Measurements from ENCODE around the gene CLK2. TPM values are rescaled to one million over a fixed set of nuclear protein-coding genes. Genes with fewer than 3 reads are reported as not detected.

CLK2 gene
- 16.4 and 28.1 TPM in 2 replicates for total RNA-seq (2014; rRNA removed; shearing (Covaris generic))
- polyA plus RNA-seq (2015; cell fraction: cytosol; rRNA removed) = 27.6 and 31.3 TPM in 2 replicates
- 814 and 866 TPM in 2 replicates for polyA plus RNA-seq (2015; cell fraction: nucleus; rRNA removed)

GRCh38 chr1:155273343-155274245 lies at the start of gene CLK2:
CLK2 (minus strand) TSS chr1:155273504; CDS start chr1:155270977, 2,527 bp downstream.
- in situ Hi-C loops (cut with HindIII; ENCODE audit: low pct_unique_long_range_greater_than_20kb, low sequenced_read_pairs) = no loop called here
- peak; percentile 98 for DNase-seq (ENCODE audit: low read depth, low spot score)

GRCh38 chr1:155322571-155322952 lies 49.3 kb upstream of the CLK2 start:
- in situ Hi-C loops (cut with HindIII; ENCODE audit: low pct_unique_long_range_greater_than_20kb, low sequenced_read_pairs) = no loop called here
- DNase-seq (ENCODE audit: low read depth, low spot score) = peak; percentile 30

DNA sequence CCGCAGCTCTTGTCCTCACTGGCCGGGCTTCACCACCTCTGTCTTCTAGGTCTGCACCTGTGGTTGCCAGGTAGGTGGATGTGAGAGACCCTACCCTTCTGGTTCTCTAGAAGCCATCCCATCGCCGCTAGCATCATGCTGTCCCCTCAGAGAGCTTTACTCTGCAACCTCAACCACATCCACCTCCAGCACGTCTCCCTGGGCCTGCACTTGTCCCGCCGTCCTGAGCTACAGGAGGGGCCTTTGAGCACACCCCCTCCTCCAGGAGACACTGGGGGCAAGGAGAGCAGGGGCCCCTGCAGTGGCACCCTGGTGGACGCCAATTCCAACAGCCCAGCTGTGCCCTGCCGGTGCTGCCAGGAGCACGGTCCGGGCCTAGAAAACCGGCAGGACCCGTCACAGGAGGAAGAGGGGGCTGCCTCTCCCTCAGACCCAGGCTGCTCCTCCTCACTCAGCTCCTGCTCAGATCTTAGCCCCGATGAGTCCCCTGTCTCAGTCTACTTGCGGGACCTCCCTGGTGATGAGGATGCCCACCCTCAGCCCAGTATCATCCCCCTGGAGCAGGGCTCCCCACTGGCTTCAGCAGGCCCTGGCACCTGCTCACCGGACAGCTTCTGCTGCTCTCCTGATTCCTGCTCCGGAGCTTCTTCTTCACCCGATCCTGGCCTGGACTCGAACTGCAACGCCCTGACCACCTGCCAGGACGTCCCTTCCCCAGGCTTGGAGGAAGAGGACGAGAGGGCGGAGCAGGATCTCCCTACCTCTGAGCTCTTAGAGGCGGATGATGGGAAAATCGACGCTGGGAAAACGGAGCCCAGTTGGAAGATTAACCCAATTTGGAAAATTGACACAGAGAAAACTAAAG lies 48.6 kb upstream of the CLK2 start:
- in situ Hi-C loops (cut with HindIII; ENCODE audit: low pct_unique_long_range_greater_than_20kb, low sequenced_read_pairs) = no loop called here
- no peak for DNase-seq (ENCODE audit: low read depth, low spot score)

DNA sequence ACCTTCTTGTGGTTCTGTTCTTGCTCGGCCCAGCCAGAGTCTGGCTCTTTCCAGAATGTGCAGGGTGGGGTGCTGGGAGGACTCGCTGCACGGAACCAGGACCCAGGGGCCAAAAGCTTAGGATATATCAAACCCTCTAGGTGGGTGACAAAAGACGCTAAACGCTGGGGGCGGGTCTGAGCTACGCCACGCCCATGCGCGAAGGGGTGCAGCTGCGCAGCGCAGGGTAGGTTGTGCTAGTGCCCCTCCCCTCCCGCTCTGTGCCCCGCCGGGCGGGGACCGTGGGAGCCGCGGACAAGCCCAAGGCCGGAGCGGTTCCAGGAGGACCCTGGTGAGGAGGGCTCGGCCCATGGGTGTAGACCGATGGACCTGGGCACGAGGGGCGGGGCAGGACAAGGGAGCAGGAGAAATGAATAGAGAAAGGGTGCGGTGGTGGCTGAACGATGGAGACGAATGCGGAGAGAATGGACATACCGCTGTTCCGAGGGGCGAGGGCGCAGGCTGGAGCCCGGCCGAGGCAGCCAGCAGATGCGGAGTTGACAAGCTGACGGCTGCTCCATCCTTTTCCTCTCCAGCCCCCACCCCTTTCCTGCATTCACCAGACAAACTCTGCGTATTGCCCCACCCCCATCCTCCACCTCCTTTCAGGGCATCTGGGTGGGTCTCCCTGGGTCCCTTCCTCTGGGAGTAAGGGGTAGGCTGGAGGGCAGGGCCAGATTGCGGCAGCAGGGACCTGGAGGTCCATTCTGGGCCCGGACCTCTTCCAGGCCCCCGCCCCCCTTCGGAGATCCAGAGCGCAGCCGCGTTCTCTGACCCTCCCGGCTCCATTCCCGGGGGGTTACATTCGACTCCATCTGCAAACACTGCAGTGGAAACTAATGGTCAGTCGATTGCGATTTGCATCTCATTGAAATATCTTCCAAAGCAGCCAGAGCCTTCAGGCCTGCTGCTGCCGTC lies 47.6 kb upstream of the CLK2 start, which contains the start of gene RUSC1:
TSS of gene RUSC1 (plus strand) at position 234 of the 957 bp plus-strand sequence. CDS start 880 bp downstream, outside the sequence.
- in situ Hi-C loops (cut with HindIII; ENCODE audit: low pct_unique_long_range_greater_than_20kb, low sequenced_read_pairs) = no loop called here
- no peak for DNase-seq (ENCODE audit: low read depth, low spot score)

DNA sequence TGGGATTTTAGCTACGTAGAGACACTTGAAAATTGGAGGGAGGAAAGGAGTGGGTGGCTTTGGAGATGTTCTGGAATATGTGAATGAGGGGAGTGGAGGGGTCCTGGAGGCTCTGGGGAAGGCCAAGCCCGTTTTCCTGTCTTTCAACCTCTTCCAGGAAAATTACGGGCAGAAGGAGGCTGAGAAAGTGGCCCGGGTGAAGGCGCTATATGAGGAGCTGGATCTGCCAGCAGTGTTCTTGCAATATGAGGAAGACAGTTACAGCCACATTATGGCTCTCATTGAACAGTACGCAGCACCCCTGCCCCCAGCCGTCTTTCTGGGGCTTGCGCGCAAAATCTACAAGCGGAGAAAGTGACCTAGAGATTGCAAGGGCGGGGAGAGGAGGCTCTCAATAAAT lies 46.9 kb upstream of the CLK2 start:
- in situ Hi-C loops (cut with HindIII; ENCODE audit: low pct_unique_long_range_greater_than_20kb, low sequenced_read_pairs) = no loop called here
- no peak for DNase-seq (ENCODE audit: low read depth, low spot score)

DNA sequence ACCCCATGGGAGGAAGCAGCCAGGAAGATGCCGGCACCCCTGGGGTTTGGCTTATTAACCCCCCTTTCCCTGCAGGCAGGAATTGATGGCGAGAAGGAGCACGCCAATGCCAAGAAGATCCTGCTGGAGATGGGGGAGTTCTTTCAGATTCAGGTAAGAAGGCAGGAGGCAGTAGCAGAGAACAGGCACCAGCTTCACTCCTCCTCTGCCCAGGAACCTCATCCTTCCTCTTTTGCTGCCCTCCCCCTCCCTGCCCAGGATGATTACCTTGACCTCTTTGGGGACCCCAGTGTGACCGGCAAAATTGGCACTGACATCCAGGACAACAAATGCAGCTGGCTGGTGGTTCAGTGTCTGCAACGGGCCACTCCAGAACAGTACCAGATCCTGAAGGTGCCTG lies 46.2 kb upstream of the CLK2 start:
- no peak for DNase-seq (ENCODE audit: low read depth, low spot score)
- in situ Hi-C loops (cut with HindIII; ENCODE audit: low pct_unique_long_range_greater_than_20kb, low sequenced_read_pairs) = no loop called here

DNA sequence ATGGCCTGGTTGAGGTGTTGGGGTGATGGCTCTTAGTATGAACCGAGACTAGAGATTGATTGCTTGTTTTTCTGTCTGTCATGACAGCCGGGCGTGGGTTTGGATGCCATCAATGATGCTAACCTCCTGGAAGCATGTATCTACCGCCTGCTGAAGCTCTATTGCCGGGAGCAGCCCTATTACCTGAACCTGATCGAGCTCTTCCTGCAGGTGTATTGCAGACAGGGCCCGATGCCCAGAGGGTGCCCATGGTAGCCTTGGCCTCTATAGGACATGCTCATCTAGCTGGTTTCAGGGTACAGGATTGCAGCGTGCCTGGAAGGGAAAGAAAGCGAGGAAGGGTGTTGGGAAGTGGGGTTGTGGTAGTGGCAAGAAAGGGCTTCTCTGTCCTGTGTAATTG lies 44.8 kb upstream of the CLK2 start:
- in situ Hi-C loops (cut with HindIII; ENCODE audit: low pct_unique_long_range_greater_than_20kb, low sequenced_read_pairs) = no loop called here
- no peak for DNase-seq (ENCODE audit: low read depth, low spot score)

DNA sequence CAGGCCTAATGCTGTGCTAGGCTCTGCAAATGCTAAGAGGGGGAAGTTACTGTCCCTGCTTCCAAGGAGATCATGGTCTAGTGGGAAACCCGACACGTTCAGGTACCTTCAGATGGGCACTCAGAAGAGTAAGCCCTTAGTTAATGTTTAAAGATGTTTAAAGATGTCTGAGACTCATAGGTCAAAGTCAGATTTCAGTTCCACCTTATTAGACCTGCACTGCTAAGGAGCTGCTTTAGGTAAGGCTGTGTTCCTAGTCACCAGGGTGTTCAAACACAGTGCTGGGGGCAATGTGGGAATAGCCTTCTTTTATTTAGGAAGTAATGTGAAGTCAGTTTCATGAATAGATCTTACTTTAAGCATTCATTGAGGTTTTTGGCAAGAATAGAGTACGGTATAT lies 43.6 kb upstream of the CLK2 start:
- in situ Hi-C loops (cut with HindIII; ENCODE audit: low pct_unique_long_range_greater_than_20kb, low sequenced_read_pairs) = no loop called here
- DNase-seq (ENCODE audit: low read depth, low spot score) = no peak

DNA sequence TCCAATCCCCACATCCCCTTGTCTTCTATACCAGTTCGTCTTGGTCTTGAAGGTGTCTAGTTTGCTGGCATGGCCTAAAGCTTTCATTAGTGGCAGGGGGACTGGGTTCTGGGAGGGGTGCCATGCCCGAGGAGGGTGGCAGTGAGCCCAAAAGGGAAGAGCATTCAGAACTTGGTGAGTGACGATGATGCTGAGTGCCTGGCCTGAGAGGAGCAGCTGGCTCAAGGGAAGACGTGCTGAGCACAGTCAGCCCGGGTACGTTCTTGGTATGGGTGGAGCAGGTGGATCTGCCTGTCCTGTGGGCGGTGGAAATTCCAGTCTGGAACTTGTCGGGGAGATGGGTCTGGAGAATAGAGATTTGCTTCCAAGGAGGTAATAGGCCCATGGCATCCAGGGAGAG lies 40.0 kb upstream of the CLK2 start:
- in situ Hi-C loops (cut with HindIII; ENCODE audit: low pct_unique_long_range_greater_than_20kb, low sequenced_read_pairs) = no loop called here
- DNase-seq (ENCODE audit: low read depth, low spot score) = no peak

DNA sequence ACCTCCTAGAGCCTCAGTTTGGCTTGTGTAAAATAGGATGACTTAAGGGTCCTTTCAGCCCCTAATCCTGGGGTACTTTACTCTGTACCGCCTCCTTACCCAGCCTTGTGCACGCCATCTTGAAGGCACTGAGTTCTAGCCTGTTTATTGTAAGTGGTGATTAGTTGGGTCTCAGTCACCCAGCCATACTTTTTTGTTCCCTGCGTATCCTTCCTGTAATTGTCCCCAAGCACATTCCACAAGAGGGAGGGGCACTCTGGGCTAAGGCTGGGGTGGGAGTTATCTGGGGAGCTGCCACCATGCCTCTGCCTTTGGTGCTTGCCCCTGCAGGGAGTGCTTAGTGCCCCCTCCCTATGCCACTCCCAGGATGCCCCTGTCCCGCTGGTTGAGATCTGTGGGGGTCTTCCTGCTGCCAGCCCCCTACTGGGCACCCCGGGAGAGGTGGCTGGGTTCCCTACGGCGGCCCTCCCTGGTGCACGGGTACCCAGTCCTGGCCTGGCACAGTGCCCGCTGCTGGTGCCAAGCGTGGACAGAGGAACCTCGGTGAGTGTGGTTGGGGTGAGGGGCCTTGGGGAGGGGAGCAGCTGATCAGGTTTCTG lies 36.2 kb upstream of the CLK2 start:
- DNase-seq (ENCODE audit: low read depth, low spot score) = no peak
- in situ Hi-C loops (cut with HindIII; ENCODE audit: low pct_unique_long_range_greater_than_20kb, low sequenced_read_pairs) = no loop called here

DNA sequence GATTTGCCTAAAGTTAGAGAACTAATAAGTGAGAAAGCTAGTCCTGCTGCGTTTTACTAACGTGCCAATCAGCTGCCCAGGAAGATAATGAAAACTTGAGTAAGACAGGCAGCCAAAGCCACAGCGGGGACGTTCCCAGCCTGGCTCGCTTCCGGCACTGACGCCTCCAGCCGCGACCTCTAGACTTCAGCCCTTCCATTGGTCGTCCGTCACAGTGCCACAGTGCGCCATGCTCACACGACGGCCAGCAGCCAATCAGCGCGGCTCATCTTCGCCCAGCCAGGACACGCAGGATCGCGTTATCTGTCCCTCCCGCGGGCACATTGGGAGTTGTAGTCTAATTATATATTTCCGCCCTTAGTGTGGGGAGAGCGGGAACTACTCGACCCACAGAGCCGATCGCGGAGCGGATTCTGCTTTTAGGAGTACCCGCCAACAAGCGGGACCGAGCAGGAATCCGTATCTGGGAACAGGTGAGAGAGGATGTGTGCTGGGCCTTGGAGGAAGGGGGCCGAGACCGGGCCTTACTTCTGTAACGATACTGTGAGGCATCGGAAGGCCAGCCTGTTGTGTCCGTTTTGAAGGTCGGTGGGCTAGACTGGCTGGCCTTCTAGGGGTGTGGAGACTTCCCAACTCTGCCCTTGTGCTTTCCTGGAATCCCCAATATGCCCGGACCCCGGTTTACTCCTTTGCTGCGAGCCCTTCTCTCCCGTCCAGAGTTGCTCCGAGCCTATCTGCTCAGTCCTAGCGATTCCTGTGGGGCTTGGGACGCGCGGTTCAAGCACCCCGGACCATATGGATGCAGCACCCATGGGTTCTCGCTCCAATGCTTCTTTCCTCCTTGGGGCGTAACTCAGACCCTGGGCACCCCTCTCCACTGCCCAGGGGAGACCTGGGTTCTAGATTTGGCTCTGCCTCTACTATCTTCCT lies 35.5 kb upstream of the CLK2 start, which contains the start of gene FDPS:
TSS of gene FDPS (plus strand) at position 374 of the 930 bp plus-strand sequence. CDS start 924 bp downstream, outside the sequence.
- in situ Hi-C loops (cut with HindIII; ENCODE audit: low pct_unique_long_range_greater_than_20kb, low sequenced_read_pairs) = no loop called here

DNA sequence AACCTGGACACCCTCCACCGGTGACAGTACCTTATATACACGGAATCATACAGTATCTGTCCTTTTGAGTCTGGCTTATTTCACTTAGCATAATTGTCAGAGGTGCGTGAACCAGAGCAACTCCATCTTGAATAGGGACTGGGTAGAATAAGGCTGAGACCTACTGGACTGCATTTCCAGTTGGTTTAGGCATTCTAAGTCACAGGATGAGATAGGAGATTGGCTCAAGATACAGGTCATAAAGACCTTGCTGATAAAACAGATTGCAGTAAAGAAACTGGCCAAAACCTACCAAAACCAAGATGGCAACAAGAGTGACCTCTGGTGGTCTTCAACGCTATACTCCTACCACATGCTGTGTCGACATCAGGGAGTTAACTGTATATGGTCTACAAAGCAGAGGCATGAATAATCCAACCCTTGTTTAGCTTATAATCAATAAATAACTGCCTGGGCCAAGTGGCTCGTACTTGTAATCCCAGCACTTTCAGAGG lies 34.0 kb upstream of the CLK2 start:
- in situ Hi-C loops (cut with HindIII; ENCODE audit: low pct_unique_long_range_greater_than_20kb, low sequenced_read_pairs) = no loop called here
- peak; percentile 85 for DNase-seq (ENCODE audit: low read depth, low spot score)

More for the DNA sequence above, 35.5 kb upstream of the CLK2 start, which contains the start of gene FDPS:
- DNase-seq (ENCODE audit: low read depth, low spot score) = peak; percentile 100

- DNase-seq (ENCODE audit: low read depth, low spot score) = no peak
- in situ Hi-C loops (cut with HindIII; ENCODE audit: low pct_unique_long_range_greater_than_20kb, low sequenced_read_pairs) = no loop called here
Observed at GRCh38 chr1:155305881-155306391, 32.6 kb upstream of the CLK2 start.

GRCh38 chr1:155304558-155305063 lies 31.3 kb upstream of the CLK2 start:
- in situ Hi-C loops (cut with HindIII; ENCODE audit: low pct_unique_long_range_greater_than_20kb, low sequenced_read_pairs) = no loop called here
- no peak for DNase-seq (ENCODE audit: low read depth, low spot score)

- in situ Hi-C loops (cut with HindIII; ENCODE audit: low pct_unique_long_range_greater_than_20kb, low sequenced_read_pairs) = no loop called here
- DNase-seq (ENCODE audit: low read depth, low spot score) = no peak
Observed at GRCh38 chr1:155301342-155301841, 28.1 kb upstream of the CLK2 start, which contains the start of gene PKLR. PKLR (minus strand) TSS chr1:155301438; CDS start chr1:155301395, 43 bp downstream.
